Left kidney (tissue), 8 donors: ENCODE data around the gene GRM8. TPM values are rescaled to one million over a fixed set of nuclear protein-coding genes. Genes with fewer than 3 reads are reported as not detected.
A peak's percentile ranks its signal among the peaks of the same experiment; 100 is the strongest.

Experiments
- DNase-seq: peaks from one replicate; pipeline ENCODE4 v3.0.0-alpha.2; 2013
- long read RNA-seq, 8 donors: transcript quantifications; one replicate each; lab custom pipeline, GENCODE V29; 2026
- polyA plus RNA-seq: library from polyadenylated mRNA; unstranded; fragments of 120-200 nt; gene quantifications from one replicate; pipeline ENCODE4 v1.2.1, GENCODE V29; 2013; ENCODE audit not compliant: insufficient read length

The GRM8 gene
- polyA plus RNA-seq = 10.4 TPM
- long read RNA-seq, donor 1, partial matches to known transcripts = 0 of 1 reads
- long read RNA-seq, donor 1, other reads (novel, unspliced or antisense) = 0 of 1 reads
- long read RNA-seq, donor 2 = 0 reads
- long read RNA-seq, donor 3 = 0 reads
- long read RNA-seq, donor 4 = 0 reads
- long read RNA-seq, donor 5, partial matches to known transcripts = 0 of 1 reads
- long read RNA-seq, donor 5, other reads (novel, unspliced or antisense) = 0 of 1 reads
- long read RNA-seq, donor 6 = 0 reads
- long read RNA-seq, donor 7 = 0 reads
- long read RNA-seq, donor 8 = 0 reads

GRCh38 chr7:127252778-127253280 is at the start of gene GRM8:
Gene GRM8 (minus strand): TSS chr7:127252941.
- peak; percentile 55 for DNase-seq

DNA sequence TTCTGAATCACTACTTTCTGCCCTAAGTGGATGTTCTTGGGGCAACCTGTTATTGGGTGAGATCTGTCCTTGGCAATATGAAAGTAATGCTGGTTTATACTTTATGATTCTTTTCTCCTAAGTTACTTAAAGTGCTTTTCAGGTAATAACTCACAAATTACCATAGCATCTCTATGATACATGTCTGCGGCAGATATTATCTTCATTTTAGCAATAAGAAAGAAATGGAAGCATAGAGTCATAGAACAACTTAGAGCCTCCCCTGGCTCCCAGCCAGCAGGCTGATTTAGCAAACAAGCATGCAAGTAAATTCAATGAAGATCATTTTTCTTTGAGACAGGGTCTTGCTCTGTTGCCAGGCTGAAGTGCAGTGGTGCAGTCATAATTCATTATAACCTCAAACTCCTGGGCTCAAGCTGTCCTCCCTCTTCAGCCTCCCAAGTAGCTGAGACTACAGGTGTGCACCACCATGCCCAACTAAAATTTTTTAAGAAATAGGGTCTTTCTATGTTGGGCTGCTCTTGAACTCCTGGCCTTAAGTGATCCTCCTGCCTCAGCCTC is 38.1 kb upstream of the GRM8 start:
- no peak for DNase-seq

DNA sequence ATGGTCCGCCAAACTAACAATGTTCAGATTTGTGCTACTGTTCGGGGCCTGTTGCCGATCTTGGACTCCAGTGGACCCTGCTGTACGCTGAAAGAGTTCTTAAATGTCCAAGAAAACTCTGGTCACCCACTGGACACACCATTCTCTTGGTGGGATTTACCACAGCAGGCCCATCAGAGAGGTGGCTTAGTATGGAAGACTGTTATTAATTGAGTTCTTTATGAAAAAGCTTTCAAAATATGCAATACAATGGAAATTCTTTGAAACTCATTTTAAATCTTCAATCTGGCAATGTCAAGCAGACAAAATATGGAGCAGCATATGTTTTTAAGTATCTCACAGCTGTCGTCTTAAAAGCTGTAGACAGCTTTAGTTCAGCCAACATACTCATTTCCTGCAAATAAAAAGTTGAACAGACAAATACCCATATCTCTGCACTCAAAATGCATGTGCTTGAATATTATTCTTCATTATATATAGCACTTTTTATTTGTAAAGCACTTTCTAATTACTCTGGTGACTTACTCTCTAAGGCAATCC is 37.4 kb upstream of the GRM8 start:
- no peak for DNase-seq

- DNase-seq = no peak
Measured at GRCh38 chr7:127287133-127287532, 34.4 kb upstream of the GRM8 start.

DNA sequence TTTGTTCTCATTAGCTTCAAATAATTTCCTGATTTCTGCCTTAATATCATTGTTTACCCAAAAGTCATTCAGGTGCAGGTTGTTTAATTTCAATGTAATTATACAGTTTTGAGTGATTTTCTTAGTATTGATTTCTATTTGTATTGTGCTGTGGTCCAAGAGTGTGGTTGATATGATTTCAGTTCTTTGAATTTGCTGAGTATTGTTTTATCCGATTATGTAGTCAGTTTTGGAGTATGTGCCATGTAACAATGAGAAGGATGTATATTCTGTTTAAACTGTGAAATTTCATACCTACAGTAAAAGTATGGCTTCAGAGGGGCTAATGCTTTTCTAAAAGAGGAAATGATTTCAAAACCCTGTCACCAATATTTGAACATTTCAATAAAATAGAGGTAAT is 17.4 kb upstream of the GRM8 start:
- DNase-seq = no peak

- DNase-seq = no peak
Measured at GRCh38 chr7:127266047-127266446, 13.3 kb upstream of the GRM8 start.

GRCh38 chr7:127264219-127264618 is 11.5 kb upstream of the GRM8 start:
- no peak for DNase-seq

GRCh38 chr7:127258111-127258510 is 5.4 kb upstream of the GRM8 start:
- no peak for DNase-seq

- no peak for DNase-seq
Measured at GRCh38 chr7:127257086-127257485, 4.3 kb upstream of the GRM8 start.

GRCh38 chr7:127256041-127256725 is 3.4 kb upstream of the GRM8 start:
- no peak for DNase-seq

DNA sequence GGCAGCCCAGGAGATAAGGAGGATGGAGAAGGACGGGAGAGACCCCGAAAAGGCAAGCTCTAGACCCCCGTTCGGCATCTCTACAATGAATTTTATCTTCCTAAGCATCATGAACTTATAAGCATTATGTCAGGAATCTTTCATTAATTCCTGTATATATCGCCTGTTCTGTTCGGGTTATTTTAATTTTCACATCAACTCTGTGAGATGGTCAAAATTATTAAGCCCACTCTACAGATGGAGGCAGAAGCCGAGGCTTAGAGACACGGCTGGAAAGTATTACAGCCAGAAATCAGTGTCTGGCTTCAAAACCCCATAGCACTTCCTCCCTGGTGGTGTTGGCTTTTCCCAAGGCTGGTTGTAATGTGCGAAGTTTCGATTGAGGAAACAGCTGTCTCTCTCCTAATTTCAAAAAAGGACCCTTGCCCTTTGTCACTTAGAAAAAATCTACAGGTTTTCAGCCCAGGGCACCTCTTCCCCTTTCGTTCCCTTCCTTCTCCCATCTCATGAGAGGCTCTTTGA is 1.5 kb upstream of the GRM8 start:
- DNase-seq = no peak

GRCh38 chr7:127253281-127254162 is 781 bp upstream of the GRM8 start:
- DNase-seq = no peak

GRCh38 chr7:127252377-127252713 is 396 bp downstream of the GRM8 start:
- no peak for DNase-seq

DNA sequence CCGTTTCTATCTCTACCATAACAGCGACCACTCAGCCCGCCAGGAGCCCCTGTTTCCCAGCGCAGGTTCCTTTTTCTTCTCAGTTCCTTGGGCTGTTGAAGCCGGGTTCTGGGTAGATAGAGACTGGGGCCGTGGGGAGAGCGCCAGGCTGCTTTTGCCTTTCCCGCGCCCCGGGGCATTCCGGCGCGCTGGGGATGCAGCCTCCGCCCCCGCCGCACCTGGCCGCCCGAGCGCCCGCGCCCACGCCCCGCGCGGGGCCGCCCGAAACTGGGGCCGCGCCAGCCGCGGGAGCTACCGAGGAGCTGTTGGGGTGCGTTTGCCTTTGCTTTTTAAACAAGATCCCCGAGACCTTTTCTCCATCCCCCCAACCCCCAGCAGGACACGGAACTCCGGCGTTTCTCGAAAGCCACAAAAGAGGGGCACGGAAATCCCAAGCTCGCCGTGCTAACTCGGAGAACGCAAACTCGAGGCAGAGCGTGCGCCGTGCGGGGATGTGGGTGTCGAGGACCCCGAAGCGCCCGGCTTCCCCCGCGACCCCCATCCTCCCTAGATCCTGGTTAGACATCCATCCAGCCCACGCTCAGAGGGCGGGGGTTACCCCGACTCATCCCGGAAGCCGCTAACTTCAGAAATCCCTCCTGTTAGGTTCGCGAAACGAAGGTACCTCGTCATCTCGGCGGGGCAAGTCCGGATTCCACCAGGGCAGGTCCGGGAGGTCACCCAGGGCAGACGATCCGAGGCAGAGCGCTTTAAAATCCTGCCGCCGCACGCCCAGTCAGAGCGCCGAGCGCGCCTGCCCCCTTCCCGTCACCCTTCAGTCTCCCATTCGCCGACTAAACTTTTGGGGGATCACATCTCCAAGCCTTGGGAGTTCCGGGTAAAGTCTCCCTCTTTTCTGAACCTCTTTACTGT is 1.0 kb downstream of the GRM8 start:
- no peak for DNase-seq

- no peak for DNase-seq
Measured at GRCh38 chr7:127251036-127251464, 1.7 kb downstream of the GRM8 start.

GRCh38 chr7:127250312-127251035 is 2.3 kb downstream of the GRM8 start:
- no peak for DNase-seq

- DNase-seq = peak; percentile 59
Measured at GRCh38 chr7:127245607-127246006, 7.1 kb downstream of the GRM8 start.

DNA sequence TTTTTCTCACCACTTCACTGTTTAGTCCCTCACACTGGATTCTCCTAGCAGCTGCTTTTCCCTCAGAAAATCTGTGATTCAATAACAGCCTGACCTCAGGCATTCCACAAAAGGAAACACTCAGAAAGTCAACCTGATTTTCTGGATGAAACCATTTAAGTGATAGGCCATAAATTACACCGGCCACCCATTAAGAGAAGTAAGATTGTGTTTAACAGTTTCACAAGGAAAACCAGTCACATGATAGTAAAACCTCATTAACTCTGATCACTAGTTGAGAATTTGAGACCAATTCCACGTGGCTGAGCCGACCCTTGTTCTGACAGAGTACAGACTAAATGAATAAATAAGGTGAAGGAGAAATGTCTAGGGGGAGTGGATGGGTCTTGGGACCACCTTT is 7.7 kb downstream of the GRM8 start:
- peak; percentile 60 for DNase-seq

- DNase-seq = no peak
Measured at GRCh38 chr7:127239814-127240213, 12.9 kb downstream of the GRM8 start.

- no peak for DNase-seq
Measured at GRCh38 chr7:127233630-127234029, 19.1 kb downstream of the GRM8 start.
